Hypothalamus (tissue), 51 donors: ENCODE data around the gene RHO.
A peak's percentile ranks its signal among the peaks of the same experiment; 100 is the strongest.
"Not testable (repeated sequence)": the region's sequence is repeated elsewhere in the genome, so short reads cannot be mapped to it uniquely, and the experiment has no call there.

Experiments used
- DNase-seq, 51 donors: peaks; one replicate each; lab custom pipeline; 2025; lab: John Stamatoyannopoulos, UW

The RHO gene

GRCh38 chr3:129498603-129499488 lies 29.6 kb upstream of the RHO start:
- not testable (repeated sequence) for DNase-seq

GRCh38 chr3:129499604-129500333 lies 28.7 kb upstream of the RHO start:
- not testable (repeated sequence) for DNase-seq

GRCh38 chr3:129500334-129500658 lies 28.1 kb upstream of the RHO start:
- no peak for DNase-seq

- no peak for DNase-seq
These were observed 26.8 kb upstream of the RHO start for GRCh38 chr3:129501630-129502029.

GRCh38 chr3:129502641-129503408 lies 25.6 kb upstream of the RHO start:
- DNase-seq, result peak in 1 of 51 donors; percentile 36

- peak in 1 of 51 donors; percentile 53 for DNase-seq
These were observed 24.8 kb upstream of the RHO start for GRCh38 chr3:129503471-129504291.

GRCh38 chr3:129504471-129505100 lies 23.9 kb upstream of the RHO start:
- DNase-seq, result no peak

- no peak for DNase-seq
These were observed 23.1 kb upstream of the RHO start for GRCh38 chr3:129505341-129505740.

- no peak for DNase-seq
These were observed 22.2 kb upstream of the RHO start for GRCh38 chr3:129506231-129506742.

GRCh38 chr3:129507181-129507831 lies 21.1 kb upstream of the RHO start:
- peak in 39 of 51 donors; percentile 7 to 77 (median 39) for DNase-seq

- no peak for DNase-seq
These were observed 15.8 kb upstream of the RHO start for GRCh38 chr3:129512595-129512994.

- no peak for DNase-seq
These were observed 14.7 kb upstream of the RHO start for GRCh38 chr3:129513705-129514104.

GRCh38 chr3:129514110-129514509 lies 14.3 kb upstream of the RHO start:
- peak in 1 of 51 donors; percentile 6 for DNase-seq

- DNase-seq, result no peak
These were observed 13.9 kb upstream of the RHO start for GRCh38 chr3:129514563-129514962.

GRCh38 chr3:129515108-129515820 lies 13.2 kb upstream of the RHO start:
- DNase-seq, result not testable (repeated sequence)

- not testable (repeated sequence) for DNase-seq
These were observed 12.5 kb upstream of the RHO start for GRCh38 chr3:129515821-129516432.

- DNase-seq, result no peak
These were observed 10.9 kb upstream of the RHO start for GRCh38 chr3:129517516-129517915.

- peak in 8 of 51 donors; percentile 14 to 38 (median 20) for DNase-seq
These were observed 10.3 kb upstream of the RHO start for GRCh38 chr3:129518038-129518561.
